K562 (cell line): ENCODE data around the gene PPP1R10. TPM values are rescaled to one million over a fixed set of nuclear protein-coding genes. Genes with fewer than 3 reads are reported as not detected.

Experiments
- EHMT2 ChIP-seq: fragments of 450-650 bp; IDR thresholded peaks from 2 replicates; pipeline ENCODE4 v1.6.1; 2018; ENCODE audit warnings: antibody characterized with exemption
- GABPB2 ChIP-seq: fragments of 250-450 bp; sonication (Bioruptor Pico); conservative IDR thresholded peaks from 2 replicates; pipeline ENCODE4 v1.5.1; 2021; ENCODE audit warnings: mild to moderate bottlenecking
- HDAC1 ChIP-seq, 2 experiments: fragments of 450-650 bp; IDR thresholded peaks; 2 replicates each; pipeline ENCODE4 v1.6.1; 2016 to 2017; ENCODE audit warnings: inconsistent platforms in 1 of 2, mild to moderate bottlenecking in 1 of 2, moderate library complexity in 1 of 2
- HOXB6 ChIP-seq: fragments of 250-450 bp; sonication (Bioruptor Pico); IDR thresholded peaks from 2 replicates; pipeline ENCODE4 v1.5.1; 2022; ENCODE audit warnings: mild to moderate bottlenecking, borderline replicate concordance
- NKRF ChIP-seq: fragments of 450-650 bp; IDR thresholded peaks from 2 replicates; pipeline ENCODE4 v1.6.1; 2016; ENCODE audit warnings: borderline replicate concordance
- PHF20 ChIP-seq: fragments of 450-650 bp; IDR thresholded peaks from 2 replicates; pipeline ENCODE4 v1.6.1; 2018; ENCODE audit not compliant: partially characterized antibody
- POLR2A ChIP-seq: fragments of 450-650 bp; conservative IDR thresholded peaks from 2 replicates; pipeline ENCODE4 v1.6.1; 2016
- POLR2AphosphoS2 ChIP-seq: IDR thresholded peaks from 2 replicates; pipeline ENCODE4 v1.6.1; 2012; ENCODE audit warnings: low read length, improper control_type of control experiment
- PREB ChIP-seq: sonication (generic); formaldehyde crosslinking; IDR thresholded peaks from 2 replicates; pipeline ENCODE4 v1.8.1; 2023; ENCODE audit warnings: mild to moderate bottlenecking, missing genetic modification reagents
- PTBP1 ChIP-seq: fragments of 200-400 bp; formaldehyde crosslinking; IDR thresholded peaks from 2 replicates; pipeline ENCODE4 v1.6.1; 2017; ENCODE audit warnings: low read depth, low read length
- SMAD3 ChIP-seq: fragments of 450-650 bp; formaldehyde crosslinking; conservative IDR thresholded peaks from 2 replicates; pipeline ENCODE4 v1.4.0; 2020; ENCODE audit warnings: mild to moderate bottlenecking
- SMARCA4 ChIP-seq: fragments of 450-650 bp; IDR thresholded peaks from 2 replicates; pipeline ENCODE4 v1.6.1; 2016
- TRIM25 ChIP-seq: fragments of 450-650 bp; IDR thresholded peaks from 2 replicates; pipeline ENCODE4 v1.7.0; 2016; ENCODE audit warnings: borderline replicate concordance
- ZNF165 ChIP-seq: fragments of 250-450 bp; sonication (Bioruptor Pico); IDR thresholded peaks from 2 replicates; pipeline ENCODE4 v1.4.0; 2020; ENCODE audit warnings: borderline replicate concordance
- ZNF589 ChIP-seq: fragments of 200-800 bp; sonication (Bioruptor generic); IDR thresholded peaks from 2 replicates; pipeline ENCODE4 v1.6.1; 2016; ENCODE audit warnings: low read depth, missing genetic modification characterization, missing compliant biosample characterization
- polyA plus RNA-seq, 8 experiments: library from polyadenylated mRNA; depleted of rRNA in 4 of 8; stranded (reverse) in 5 of 8; unstranded in 3 of 8; fragments of >200 nt; fragmentation: Nextera tagmentation in 2 of 8; fragmentation: Illumina TruSeq in 1 of 8; extraction: Ambion mirVana in 2 of 8; extraction: Trizol in 1 of 8; gene quantifications; 2 replicates each; pipeline versions ENCODE4 v1.2.1 to v1.2.3, GENCODE V29; 2011 to 2014; ENCODE audit warnings: inconsistent platforms in 1 of 8, missing spikeins in 1 of 8
- total RNA-seq, 7 experiments: library from RNA; depleted of rRNA in 6 of 7; stranded (reverse); fragments of >200 nt in 6 of 7; fragmentation: Illumina TruSeq in 2 of 7; extraction: Trizol in 2 of 7; gene quantifications; 2 replicates each; pipeline versions ENCODE4 v1.2.1 to v1.2.3, GENCODE V29; 2011 to 2021; ENCODE audit warnings: low replicate concordance in 1 of 7
- TF ChIP-seq, protein P1 (sequence below): fragments of 450-650 bp; IDR thresholded peaks from 2 replicates; pipeline ENCODE4 v1.6.1; 2016; ENCODE audit warnings: missing biosample characterization, missing genetic modification characterization
- TF ChIP-seq, protein P2 (sequence below), 2 experiments: IDR thresholded peaks in 1 of 2; conservative IDR thresholded peaks in 1 of 2; 2 replicates each; pipeline ENCODE4 v1.6.1; 2016; ENCODE audit warnings: low read depth in 2 of 2, mild to moderate bottlenecking in 1 of 2, missing compliant biosample characterization in 1 of 2, missing genetic modification characterization in 1 of 2, moderate library complexity in 1 of 2
- TF ChIP-seq, protein P3 (sequence below): fragments of 450-650 bp; IDR thresholded peaks from 2 replicates; pipeline ENCODE4 v1.6.1; 2016

Gene PPP1R10
- total and polyA plus RNA-seq, 9 of the 15 experiments (the other 6 are each of a cell fraction or from before 2014, with no cell fraction given): 14.1 to 65.5 (median 32.6) TPM

DNA sequence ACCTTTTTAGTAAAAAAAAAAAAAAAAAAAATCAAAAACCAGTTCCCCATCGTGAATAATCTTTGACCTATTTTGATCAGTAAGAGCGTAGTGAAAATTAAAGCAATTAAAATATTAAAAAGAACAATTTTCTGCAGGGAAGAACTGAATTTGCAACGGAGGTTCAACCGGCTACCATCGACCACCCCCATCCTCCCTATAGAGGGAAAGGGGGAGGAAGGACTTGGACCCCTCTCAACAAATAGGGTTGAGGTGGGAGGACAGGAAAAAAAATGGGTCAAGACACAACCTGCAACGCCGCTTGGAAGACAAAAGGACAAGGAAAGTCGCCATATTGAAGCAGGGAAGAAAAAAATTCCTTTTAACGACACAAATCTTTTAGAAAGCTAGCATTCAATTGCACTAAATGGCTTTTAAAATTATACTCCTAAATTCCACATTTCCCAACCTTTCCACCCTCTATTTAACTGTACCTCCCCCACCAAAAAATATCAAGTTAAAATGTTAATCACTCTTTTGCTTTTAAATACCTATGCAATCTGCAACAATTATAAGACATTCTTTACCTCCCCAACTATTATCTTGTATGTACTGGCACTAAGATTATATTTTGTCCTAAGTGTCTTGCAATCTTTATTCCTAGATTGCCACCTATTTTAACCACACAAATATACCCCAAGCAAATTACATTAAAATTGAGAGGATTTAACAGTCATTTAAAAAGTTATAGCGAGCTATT, 1.7 kb downstream of the PPP1R10 start (continued):
- TF ChIP-seq, protein P1, sequence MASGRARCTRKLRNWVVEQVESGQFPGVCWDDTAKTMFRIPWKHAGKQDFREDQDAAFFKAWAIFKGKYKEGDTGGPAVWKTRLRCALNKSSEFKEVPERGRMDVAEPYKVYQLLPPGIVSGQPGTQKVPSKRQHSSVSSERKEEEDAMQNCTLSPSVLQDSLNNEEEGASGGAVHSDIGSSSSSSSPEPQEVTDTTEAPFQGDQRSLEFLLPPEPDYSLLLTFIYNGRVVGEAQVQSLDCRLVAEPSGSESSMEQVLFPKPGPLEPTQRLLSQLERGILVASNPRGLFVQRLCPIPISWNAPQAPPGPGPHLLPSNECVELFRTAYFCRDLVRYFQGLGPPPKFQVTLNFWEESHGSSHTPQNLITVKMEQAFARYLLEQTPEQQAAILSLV (tag): no peak
- TF ChIP-seq SMARCA4 (no peak; the same call in 1 of the 2 replicates), GABPB2 (CRISPR knock-in tag) (no peak; the same call in 1 of the 2 replicates), SMAD3 (CRISPR knock-in tag) (peak; percentile 93; the same call in 1 of the 2 replicates), ZNF589 (CRISPR knock-in tag) (peak; percentile 45; the same call in 1 of the 2 replicates), POLR2AphosphoS2 (no peak), EHMT2 (no peak), ZNF165 (no peak), PHF20 (no peak), POLR2A (peak; percentile 95), HOXB6 (CRISPR knock-in tag) (peak; percentile 70), PTBP1 (no peak), HDAC1 (IDR thresholded peaks at IDR 0.05) (no peak), TRIM25 (no peak), PREB (CRISPR knock-in tag) (no peak), NKRF (no peak)
- TF ChIP-seq, protein P2, sequence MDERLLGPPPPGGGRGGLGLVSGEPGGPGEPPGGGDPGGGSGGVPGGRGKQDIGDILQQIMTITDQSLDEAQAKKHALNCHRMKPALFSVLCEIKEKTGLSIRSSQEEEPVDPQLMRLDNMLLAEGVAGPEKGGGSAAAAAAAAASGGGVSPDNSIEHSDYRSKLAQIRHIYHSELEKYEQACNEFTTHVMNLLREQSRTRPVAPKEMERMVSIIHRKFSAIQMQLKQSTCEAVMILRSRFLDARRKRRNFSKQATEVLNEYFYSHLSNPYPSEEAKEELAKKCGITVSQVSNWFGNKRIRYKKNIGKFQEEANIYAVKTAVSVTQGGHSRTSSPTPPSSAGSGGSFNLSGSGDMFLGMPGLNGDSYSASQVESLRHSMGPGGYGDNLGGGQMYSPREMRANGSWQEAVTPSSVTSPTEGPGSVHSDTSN (CRISPR knock-in tag; IDR thresholded peaks at IDR 0.05; ENCODE audit: low read depth): no peak
- TF ChIP-seq, protein P2 (tag; conservative IDR thresholded peaks at IDR 0.05; ENCODE audit: low read depth): peak; percentile 50; the same call in 1 of the 2 replicates
- TF ChIP-seq, protein P3, sequence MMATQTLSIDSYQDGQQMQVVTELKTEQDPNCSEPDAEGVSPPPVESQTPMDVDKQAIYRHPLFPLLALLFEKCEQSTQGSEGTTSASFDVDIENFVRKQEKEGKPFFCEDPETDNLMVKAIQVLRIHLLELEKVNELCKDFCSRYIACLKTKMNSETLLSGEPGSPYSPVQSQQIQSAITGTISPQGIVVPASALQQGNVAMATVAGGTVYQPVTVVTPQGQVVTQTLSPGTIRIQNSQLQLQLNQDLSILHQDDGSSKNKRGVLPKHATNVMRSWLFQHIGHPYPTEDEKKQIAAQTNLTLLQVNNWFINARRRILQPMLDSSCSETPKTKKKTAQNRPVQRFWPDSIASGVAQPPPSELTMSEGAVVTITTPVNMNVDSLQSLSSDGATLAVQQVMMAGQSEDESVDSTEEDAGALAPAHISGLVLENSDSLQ: no peak
